Peyer's patch (tissue), 4 donors: ENCODE data around the gene CD46. TPM values are rescaled to one million over a fixed set of nuclear protein-coding genes. Genes with fewer than 3 reads are reported as not detected.
"Not testable (repeated sequence)": the region's sequence is repeated elsewhere in the genome, so short reads cannot be mapped to it uniquely, and the experiment has no call there.

Experiments used
- DNase-seq, 3 donors: peaks; one replicate each; pipeline ENCODE4 v3.0.0-alpha.2; 2017 to 2019
- H3K27ac ChIP-seq, 4 donors: fragments of 200-600 bp; sonication (generic); one replicate each; pipeline ENCODE4 v1.5.1; 2016 to 2019
- H3K27me3 ChIP-seq, 2 donors: fragments of 200-600 bp; sonication (generic); one replicate each; pipeline ENCODE4 v1.5.1; 2019
- H3K36me3 ChIP-seq, 3 donors: fragments of 200-600 bp; sonication (generic); one replicate each; pipeline ENCODE4 v1.5.1; 2016 to 2019
- H3K4me1 ChIP-seq, 4 donors: fragments of 200-600 bp; sonication (generic); one replicate each; pipeline ENCODE4 v1.5.1; 2016 to 2019
- H3K4me3 ChIP-seq, 4 donors: fragments of 200-600 bp; sonication (generic); 1 replicate in 3 of 4; 2 replicates in 1 of 4; pipeline ENCODE4 v1.5.1; 2016 to 2019; ENCODE audit warnings: mild to moderate bottlenecking in 1 of 4
- H3K9me3 ChIP-seq, 4 donors: fragments of 200-600 bp; sonication (generic); one replicate each; pipeline ENCODE4 v1.5.1; 2016 to 2019; ENCODE audit warnings: mild to moderate bottlenecking in 1 of 4
- POLR2A ChIP-seq, 2 donors: fragments of 450-650 bp; IDR thresholded peaks; one replicate each; pipeline ENCODE4 v1.5.1; 2017; ENCODE audit warnings: antibody characterized with exemption in 2 of 2, mild to moderate bottlenecking in 2 of 2, moderate library complexity in 2 of 2
- total RNA-seq, 4 donors: library from RNA; depleted of rRNA; stranded (reverse); fragments of >200 nt; gene quantifications; one replicate each; pipeline ENCODE4 v1.1.0, GENCODE V29; 2016
- TF ChIP-seq, protein P1 (sequence below), 6 experiments: fragments of 450-650 bp in 4 of 6; fragments of 200-600 bp in 2 of 6; sonication (generic) in 1 of 6; IDR thresholded peaks; one replicate each; pipeline ENCODE4 v1.5.1; 2017 to 2019; ENCODE audit warnings: antibody characterized with exemption in 6 of 6, mild to moderate bottlenecking in 3 of 6, moderate library complexity in 1 of 6

Gene CD46
- total RNA-seq, 4 donors from 2014 or later, result 102 to 204 (median 176) TPM

DNA sequence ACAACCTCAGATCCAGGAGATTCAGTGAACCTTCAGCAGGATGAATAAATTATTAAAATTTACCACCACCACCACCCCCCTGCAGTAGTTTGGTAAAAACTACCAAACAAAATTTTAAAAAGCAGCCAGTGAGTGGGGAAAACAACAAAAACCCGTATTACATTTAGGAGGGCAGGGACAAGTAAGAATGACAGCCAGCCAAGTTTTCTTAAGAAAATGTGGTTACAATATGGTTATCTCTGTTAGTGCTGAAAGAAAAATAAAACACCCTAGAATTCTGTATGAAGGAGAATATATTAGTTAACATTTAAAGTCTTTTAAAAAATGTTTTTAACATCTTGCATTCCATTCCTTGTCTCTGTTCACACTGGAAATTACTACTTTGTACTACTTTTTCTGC is 14.7 kb downstream of the CD46 start:
- no peaks in the 10 kb centered on the region for H3K4me1 ChIP-seq
- TF ChIP-seq, protein P1, sequence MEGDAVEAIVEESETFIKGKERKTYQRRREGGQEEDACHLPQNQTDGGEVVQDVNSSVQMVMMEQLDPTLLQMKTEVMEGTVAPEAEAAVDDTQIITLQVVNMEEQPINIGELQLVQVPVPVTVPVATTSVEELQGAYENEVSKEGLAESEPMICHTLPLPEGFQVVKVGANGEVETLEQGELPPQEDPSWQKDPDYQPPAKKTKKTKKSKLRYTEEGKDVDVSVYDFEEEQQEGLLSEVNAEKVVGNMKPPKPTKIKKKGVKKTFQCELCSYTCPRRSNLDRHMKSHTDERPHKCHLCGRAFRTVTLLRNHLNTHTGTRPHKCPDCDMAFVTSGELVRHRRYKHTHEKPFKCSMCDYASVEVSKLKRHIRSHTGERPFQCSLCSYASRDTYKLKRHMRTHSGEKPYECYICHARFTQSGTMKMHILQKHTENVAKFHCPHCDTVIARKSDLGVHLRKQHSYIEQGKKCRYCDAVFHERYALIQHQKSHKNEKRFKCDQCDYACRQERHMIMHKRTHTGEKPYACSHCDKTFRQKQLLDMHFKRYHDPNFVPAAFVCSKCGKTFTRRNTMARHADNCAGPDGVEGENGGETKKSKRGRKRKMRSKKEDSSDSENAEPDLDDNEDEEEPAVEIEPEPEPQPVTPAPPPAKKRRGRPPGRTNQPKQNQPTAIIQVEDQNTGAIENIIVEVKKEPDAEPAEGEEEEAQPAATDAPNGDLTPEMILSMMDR (IDR thresholded peaks at IDR 0.05), result no peak
- no peak for TF ChIP-seq POLR2A (IDR thresholded peaks at IDR 0.05)
- H3K4me3 ChIP-seq, result no peak overlapping the region
- H3K9me3 ChIP-seq, result no peaks in the 10 kb centered on the region
- no peaks in the 10 kb centered on the region for H3K27me3 ChIP-seq
- no peak overlapping the region for H3K27ac ChIP-seq
- H3K36me3 ChIP-seq, result peaks cover 0 to 69% (median 0%) of the 10 kb centered on the region in 3 donors
- DNase-seq, result no peak

DNA sequence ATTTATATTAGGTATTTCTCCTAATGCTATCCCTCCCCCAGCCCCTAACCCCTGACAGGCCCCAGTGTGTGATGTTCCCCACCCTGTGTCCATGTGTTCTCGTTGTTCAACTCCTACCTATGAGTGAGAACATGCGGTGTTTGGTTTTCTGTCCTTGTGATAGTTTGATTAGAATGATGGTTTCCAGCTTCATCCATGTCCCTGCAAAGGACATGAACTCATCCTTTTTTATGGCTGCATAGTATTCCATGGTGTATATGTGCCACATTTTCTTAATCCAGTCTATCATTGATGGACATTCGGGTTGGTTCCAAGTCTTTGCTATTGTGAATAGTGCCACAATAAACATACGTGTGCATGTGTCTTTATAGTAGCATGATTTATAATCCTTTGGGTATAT is 18.7 kb downstream of the CD46 start:
- H3K36me3 ChIP-seq, result peaks cover 0 to 43% (median 0%) of the 10 kb centered on the region in 3 donors

DNA sequence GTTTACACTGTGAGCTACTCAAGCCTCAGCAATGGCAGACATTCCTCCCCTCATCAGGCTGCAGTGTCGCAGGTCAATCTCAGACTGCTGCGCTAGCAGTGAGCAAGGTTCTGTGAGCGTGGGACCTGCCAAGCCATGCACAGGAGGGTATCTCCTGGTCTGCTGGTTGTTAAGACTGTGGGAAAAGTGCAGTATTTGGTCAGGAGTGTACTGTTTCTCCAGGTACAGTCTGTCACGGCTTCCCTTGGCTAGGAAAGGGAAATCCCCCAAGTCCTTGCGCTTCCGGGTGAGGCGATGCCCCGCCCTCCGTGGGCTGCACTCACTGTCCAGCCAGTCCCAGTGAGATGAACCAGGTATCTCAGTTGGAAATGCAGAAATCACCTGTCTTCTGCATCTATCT is 24.2 kb downstream of the CD46 start:
- not testable (repeated sequence) for H3K4me3 ChIP-seq, H3K9me3 ChIP-seq, H3K4me1 ChIP-seq, H3K27me3 ChIP-seq, DNase-seq, H3K27ac ChIP-seq
- H3K36me3 ChIP-seq, result peaks cover 0 to 28% (median 0%) of the 10 kb centered on the region in 3 donors

More for the DNA sequence above, 18.7 kb downstream of the CD46 start:
- H3K4me1 ChIP-seq, H3K4me3 ChIP-seq, H3K27ac ChIP-seq, DNase-seq, H3K9me3 ChIP-seq, H3K27me3 ChIP-seq: not testable (repeated sequence)

DNA sequence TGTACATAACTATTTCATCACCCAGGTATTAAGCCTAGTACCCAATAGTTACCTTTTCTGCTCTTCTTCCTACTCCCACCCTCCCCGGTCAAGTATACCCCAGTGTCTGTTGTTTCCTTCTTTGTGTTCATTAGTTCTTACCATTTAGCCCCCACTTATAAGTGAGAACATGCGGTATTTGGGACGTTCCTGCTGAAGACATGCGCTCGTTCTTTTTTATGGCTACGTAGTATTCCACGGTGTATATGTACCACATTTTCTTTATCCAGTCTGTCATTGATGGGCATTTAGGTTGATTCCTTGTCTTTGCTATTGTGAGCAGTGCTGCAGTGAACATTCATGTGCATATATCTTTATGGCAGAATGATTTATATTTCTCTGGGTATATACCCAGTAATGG is 25.6 kb downstream of the CD46 start:
- not testable (repeated sequence) for H3K9me3 ChIP-seq, H3K4me1 ChIP-seq, H3K27ac ChIP-seq, H3K27me3 ChIP-seq, DNase-seq, H3K4me3 ChIP-seq
- peaks cover 0 to 28% (median 0%) of the 10 kb centered on the region in 3 donors for H3K36me3 ChIP-seq

DNA sequence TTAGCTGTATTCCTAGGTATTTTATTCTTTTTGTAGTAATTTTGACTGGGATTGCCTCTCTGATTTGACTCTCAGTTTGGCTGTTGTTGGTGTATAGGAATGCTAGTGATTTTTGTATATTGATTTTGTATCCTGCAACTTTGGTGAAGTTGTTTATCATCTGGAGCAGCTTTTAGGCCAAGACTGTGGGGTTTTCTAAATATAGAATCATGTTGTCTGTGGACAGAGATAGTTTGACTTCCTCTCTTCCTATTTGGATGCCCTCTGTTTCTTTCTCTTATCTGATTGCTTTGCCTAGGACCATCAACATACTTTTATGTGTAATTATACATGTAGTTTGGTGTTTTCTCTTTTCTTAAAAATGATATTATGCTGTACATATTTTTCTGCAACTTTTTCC is 27.2 kb downstream of the CD46 start:
- Histone ChIP-seq H3K27ac (no peak overlapping the region), H3K9me3 (no peaks in the 10 kb centered on the region), H3K4me3 (no peak overlapping the region), H3K36me3 (peaks cover 0 to 37% (median 0%) of the 10 kb centered on the region in 3 donors), H3K4me1 (peaks cover 0 to 5% (median 0%) of the 10 kb centered on the region in 4 donors), H3K27me3 (no peaks in the 10 kb centered on the region)
- no peak for TF ChIP-seq POLR2A (IDR thresholded peaks at IDR 0.05)
- TF ChIP-seq, protein P1 (IDR thresholded peaks at IDR 0.05), result no peak
- DNase-seq, result no peak

DNA sequence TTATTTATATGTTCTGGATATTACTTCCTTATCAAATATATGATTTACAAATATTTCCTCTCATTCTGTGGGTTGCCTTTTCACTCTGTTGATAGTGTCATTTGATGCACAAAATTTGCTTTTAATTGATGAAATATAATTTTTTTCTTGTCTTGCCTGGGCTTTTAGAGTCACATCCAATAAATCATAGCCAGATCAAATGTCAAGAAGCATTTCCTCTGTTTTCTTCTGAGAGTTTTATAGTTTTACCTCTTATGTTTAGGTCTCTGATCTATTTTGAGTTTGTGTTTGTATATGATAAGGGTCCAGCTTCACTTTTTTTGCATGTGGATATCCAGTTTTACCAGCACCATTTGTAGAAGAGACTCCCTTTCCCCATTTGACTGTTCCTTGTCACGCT is 29.5 kb downstream of the CD46 start:
- Histone ChIP-seq H3K27ac (no peak overlapping the region), H3K36me3 (peaks cover 0 to 43% (median 0%) of the 10 kb centered on the region in 3 donors), H3K4me1 (no peaks in the 10 kb centered on the region), H3K27me3 (no peaks in the 10 kb centered on the region), H3K9me3 (no peaks in the 10 kb centered on the region), H3K4me3 (no peak overlapping the region)
- no peak for DNase-seq
- TF ChIP-seq POLR2A (IDR thresholded peaks at IDR 0.05), result no peak
- TF ChIP-seq, protein P1 (IDR thresholded peaks at IDR 0.05), result no peak

DNA sequence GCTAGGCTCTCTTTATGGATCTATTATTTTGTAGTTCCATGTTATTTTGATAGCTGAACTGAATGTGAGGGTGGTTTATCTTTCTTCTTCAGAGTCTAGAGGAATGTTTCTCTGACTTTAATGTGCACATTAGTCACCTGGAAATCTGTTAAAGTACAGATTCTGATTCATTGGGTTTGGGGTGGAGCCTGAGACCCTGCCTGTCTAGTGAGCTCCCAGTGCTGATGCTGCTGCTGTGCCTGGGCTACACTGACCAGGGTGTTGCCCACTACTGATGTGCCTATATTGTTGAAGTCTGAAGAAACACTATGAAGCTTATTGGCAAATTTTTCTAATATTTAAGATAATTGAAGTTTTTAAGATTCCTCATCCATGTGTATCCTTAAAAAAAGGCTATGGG is 35.9 kb downstream of the CD46 start:
- H3K27ac ChIP-seq, result no peak overlapping the region
- no peak for TF ChIP-seq POLR2A (IDR thresholded peaks at IDR 0.05)
- TF ChIP-seq, protein P1 (IDR thresholded peaks at IDR 0.05), result no peak
- DNase-seq, result no peak
- H3K9me3 ChIP-seq, result no peaks in the 10 kb centered on the region
- peaks cover 0 to 5% (median 0%) of the 10 kb centered on the region in 4 donors for H3K4me1 ChIP-seq
- peaks cover 0 to 55% (median 0%) of the 10 kb centered on the region in 3 donors for H3K36me3 ChIP-seq
- H3K27me3 ChIP-seq, result no peaks in the 10 kb centered on the region
- no peak overlapping the region for H3K4me3 ChIP-seq
